ENCODE measurements around the gene PGPEP1.

DNA sequence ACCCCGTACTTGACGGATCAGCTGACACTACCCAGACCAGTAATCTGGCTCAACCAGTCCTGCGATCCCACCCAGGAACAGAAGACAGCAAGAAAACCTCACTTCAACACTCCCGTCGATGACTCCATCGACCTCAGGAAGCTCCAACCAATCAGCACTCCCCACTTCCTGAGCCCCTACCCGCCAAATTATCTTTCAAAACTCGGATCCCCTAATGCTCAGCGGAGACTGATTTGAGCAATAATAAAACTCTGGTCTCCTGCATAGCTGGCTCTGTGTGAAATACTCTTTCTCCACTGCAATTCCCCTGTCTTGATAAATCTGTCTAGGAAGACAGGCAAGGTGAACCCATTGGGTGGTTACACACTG lies 18.7 kb upstream of the PGPEP1 start:
- TF ChIP-seq, protein P1, sequence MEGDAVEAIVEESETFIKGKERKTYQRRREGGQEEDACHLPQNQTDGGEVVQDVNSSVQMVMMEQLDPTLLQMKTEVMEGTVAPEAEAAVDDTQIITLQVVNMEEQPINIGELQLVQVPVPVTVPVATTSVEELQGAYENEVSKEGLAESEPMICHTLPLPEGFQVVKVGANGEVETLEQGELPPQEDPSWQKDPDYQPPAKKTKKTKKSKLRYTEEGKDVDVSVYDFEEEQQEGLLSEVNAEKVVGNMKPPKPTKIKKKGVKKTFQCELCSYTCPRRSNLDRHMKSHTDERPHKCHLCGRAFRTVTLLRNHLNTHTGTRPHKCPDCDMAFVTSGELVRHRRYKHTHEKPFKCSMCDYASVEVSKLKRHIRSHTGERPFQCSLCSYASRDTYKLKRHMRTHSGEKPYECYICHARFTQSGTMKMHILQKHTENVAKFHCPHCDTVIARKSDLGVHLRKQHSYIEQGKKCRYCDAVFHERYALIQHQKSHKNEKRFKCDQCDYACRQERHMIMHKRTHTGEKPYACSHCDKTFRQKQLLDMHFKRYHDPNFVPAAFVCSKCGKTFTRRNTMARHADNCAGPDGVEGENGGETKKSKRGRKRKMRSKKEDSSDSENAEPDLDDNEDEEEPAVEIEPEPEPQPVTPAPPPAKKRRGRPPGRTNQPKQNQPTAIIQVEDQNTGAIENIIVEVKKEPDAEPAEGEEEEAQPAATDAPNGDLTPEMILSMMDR (conservative IDR thresholded peaks at IDR 0.05): no peak
- no peak for TF ChIP-seq ZFX (IDR thresholded peaks at IDR 0.05)
